Cardiac muscle cell (in vitro differentiated cells and primary cell): ENCODE measurements around the gene LYZL1. TPM values are rescaled to one million over a fixed set of nuclear protein-coding genes. Genes with fewer than 3 reads are reported as not detected.
"Not testable (repeated sequence)": the region's sequence is repeated elsewhere in the genome, so short reads cannot be mapped to it uniquely, and the experiment has no call there.

ENCODE experiments used
- DNase-seq, 2 donors: peaks; one replicate each; pipeline versions ENCODE4 v3.0.0 to v3.0.0-alpha.2; 2010 to 2017; ENCODE audit warnings: low read depth in 1 of 2, low spot score in 1 of 2
- H3K27ac ChIP-seq: fragments of 200-600 bp; sonication (generic); 2 replicates; pipeline ENCODE4 v1.5.1; 2016
- H3K27me3 ChIP-seq: fragments of 200-600 bp; sonication (generic); 2 replicates; pipeline ENCODE4 v1.6.0; 2016; ENCODE audit warnings: control low read depth
- H3K36me3 ChIP-seq: fragments of 200-600 bp; sonication (generic); 2 replicates; pipeline ENCODE4 v1.5.1; 2016; ENCODE audit warnings: control low read depth
- H3K4me1 ChIP-seq: fragments of 200-600 bp; sonication (generic); 2 replicates; pipeline ENCODE4 v1.8.1; 2017; ENCODE audit warnings: low read depth, mild to moderate bottlenecking, mixed run types
- H3K4me3 ChIP-seq: fragments of 200-600 bp; sonication (generic); 2 replicates; pipeline ENCODE4 v1.5.1; 2016; ENCODE audit warnings: mild to moderate bottlenecking
- H3K9me3 ChIP-seq: fragments of 200-600 bp; sonication (generic); 2 replicates; pipeline ENCODE4 v1.5.1; 2017; ENCODE audit warnings: low read depth, mild to moderate bottlenecking, control low read depth
- CTCF ChIP-seq: IDR thresholded peaks from 2 replicates; pipeline ENCODE4 v1.5.1; 2012; ENCODE audit warnings: low read depth, mild to moderate bottlenecking, low read length
- polyA plus RNA-seq: library from polyadenylated mRNA; unstranded; fragments of >200 nt; fragmentation: Nextera tagmentation; extraction: Ambion mirVana; gene quantifications from 2 replicates; pipeline ENCODE4 v1.2.1, GENCODE V29; 2016
- total RNA-seq: library from RNA; depleted of rRNA; stranded (reverse); fragments of >200 nt; gene quantifications from 2 replicates; pipeline ENCODE4 v1.2.3, GENCODE V29; 2016

The LYZL1 gene
- total and polyA plus RNA-seq, 2 experiments from 2014 or later: 0.17 TPM; not detected in 1

GRCh38 chr10:29327746-29328102, 38.9 kb downstream of the LYZL1 start:
- Histone ChIP-seq H3K27me3 (no peaks in the 10 kb centered on the region), H3K36me3 (no peaks in the 10 kb centered on the region), H3K9me3 (no peaks in the 10 kb centered on the region), H3K4me3 (no peak overlapping the region), H3K27ac (no peak overlapping the region), H3K4me1 (peaks cover 23% of the 10 kb centered on the region)
- TF ChIP-seq CTCF: no peak
- no peak for DNase-seq

- no peak overlapping the region for H3K4me3 ChIP-seq
- no peaks in the 10 kb centered on the region for H3K9me3 ChIP-seq
- no peak overlapping the region for H3K27ac ChIP-seq
- TF ChIP-seq CTCF: no peak
- peaks cover 17% of the 10 kb centered on the region for H3K4me1 ChIP-seq
- H3K27me3 ChIP-seq: no peaks in the 10 kb centered on the region
- DNase-seq: peak in 1 of 2 donors; percentile 65
- no peaks in the 10 kb centered on the region for H3K36me3 ChIP-seq
Observed at GRCh38 chr10:29328983-29329382, 40.1 kb downstream of the LYZL1 start.

GRCh38 chr10:29329420-29329819, 40.5 kb downstream of the LYZL1 start:
- peak in 1 of 2 donors; percentile 39 for DNase-seq
- Histone ChIP-seq H3K27ac (no peak overlapping the region), H3K4me3 (no peak overlapping the region), H3K9me3 (no peaks in the 10 kb centered on the region), H3K4me1 (peaks cover 15% of the 10 kb centered on the region), H3K27me3 (no peaks in the 10 kb centered on the region), H3K36me3 (no peaks in the 10 kb centered on the region)
- TF ChIP-seq CTCF: no peak

- Histone ChIP-seq H3K9me3 (no peaks in the 10 kb centered on the region), H3K27me3 (no peaks in the 10 kb centered on the region), H3K4me1 (peaks cover 9% of the 10 kb centered on the region), H3K4me3 (no peak overlapping the region), H3K36me3 (no peaks in the 10 kb centered on the region), H3K27ac (no peak overlapping the region)
- DNase-seq: no peak
- TF ChIP-seq CTCF: no peak
Observed at GRCh38 chr10:29332061-29332760, 43.3 kb downstream of the LYZL1 start.

- Histone ChIP-seq H3K36me3 (no peaks in the 10 kb centered on the region), H3K27me3 (no peaks in the 10 kb centered on the region), H3K9me3 (no peaks in the 10 kb centered on the region), H3K27ac (no peak overlapping the region), H3K4me3 (no peak overlapping the region), H3K4me1 (peaks cover 9% of the 10 kb centered on the region)
- TF ChIP-seq CTCF: no peak
- DNase-seq: no peak
Observed at GRCh38 chr10:29332761-29333148, 43.9 kb downstream of the LYZL1 start.

- not testable (repeated sequence) for H3K4me3 ChIP-seq, DNase-seq, H3K4me1 ChIP-seq, H3K36me3 ChIP-seq, H3K27me3 ChIP-seq, H3K9me3 ChIP-seq, H3K27ac ChIP-seq
Observed at GRCh38 chr10:29337526-29337925, 48.7 kb downstream of the LYZL1 start.
